SKM-1 (cell line): ENCODE data around the gene D2HGDH.
"Not testable (repeated sequence)": the region's sequence is repeated elsewhere in the genome, so short reads cannot be mapped to it uniquely, and the experiment has no call there.

ENCODE experiments used
- DNase-seq: peaks from one replicate; lab custom pipeline; 2025; ENCODE audit not compliant: unreplicated experiment; lab: John Stamatoyannopoulos, UW

The D2HGDH gene

DNA sequence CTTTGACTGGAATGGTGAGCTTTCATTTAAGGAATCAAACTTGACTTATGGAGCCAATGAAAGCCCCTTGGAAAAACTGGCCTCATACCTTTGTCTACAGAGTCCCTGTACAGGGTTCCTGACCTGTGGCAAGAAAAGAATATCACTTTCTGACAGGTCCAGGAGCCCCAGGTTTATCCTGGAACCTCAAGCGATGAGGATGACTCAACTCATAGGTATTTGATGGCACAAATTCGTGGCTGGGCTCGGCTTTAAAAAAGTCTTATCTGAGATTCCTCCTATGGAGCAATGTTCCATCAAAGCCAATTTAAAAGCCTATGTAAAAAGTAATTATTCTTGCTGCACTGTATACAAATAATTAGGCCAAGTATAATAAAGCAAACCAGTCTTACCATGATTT is 57.0 kb downstream of the D2HGDH start:
- not testable (repeated sequence) for DNase-seq

DNA sequence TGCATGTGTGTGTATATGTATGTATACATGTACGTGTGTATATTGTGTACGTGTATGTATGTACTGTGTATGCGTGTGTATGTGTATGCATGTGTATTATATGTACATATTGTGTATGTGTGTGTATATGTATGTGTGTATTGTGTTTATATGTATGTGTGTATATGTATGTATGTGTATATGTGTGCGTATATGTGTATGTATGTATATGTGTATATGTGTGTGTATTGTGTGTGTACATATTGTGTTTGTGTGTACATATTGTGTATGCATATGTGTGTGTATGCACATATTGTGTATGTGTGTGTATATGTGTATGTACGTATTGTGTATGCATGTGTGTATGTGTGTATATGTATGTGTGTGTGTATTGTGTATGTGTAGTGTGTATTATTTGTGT is 59.0 kb downstream of the D2HGDH start:
- no peak for DNase-seq

DNA sequence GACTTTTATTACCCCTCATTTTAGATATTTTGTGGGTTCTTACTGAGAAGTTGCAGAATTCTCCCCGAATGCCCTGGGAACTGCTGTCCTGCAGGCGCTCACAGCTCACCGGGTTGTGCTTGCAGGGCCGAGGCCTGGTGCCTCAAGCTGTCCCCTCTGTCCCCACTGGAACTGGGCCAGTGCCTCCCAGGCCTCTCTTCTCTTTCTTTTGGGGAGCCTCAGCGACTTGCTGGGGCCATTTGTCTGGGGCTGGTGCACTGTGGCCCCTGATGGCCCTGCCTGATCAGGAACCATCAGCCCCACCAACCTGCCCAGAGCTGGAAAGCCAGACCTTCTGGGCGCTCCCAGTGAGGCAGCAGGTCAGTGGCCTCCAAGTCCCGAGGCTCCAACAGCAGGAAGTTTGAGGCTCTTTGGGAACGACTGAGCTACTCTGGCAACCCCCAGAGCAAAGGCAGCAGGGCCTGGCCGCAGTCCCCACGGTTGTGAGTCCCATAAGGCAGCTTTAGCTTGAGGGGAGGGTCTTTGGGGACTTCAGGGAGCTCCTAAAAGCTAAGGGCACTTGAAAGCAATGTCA is 59.9 kb downstream of the D2HGDH start:
- no peak for DNase-seq

DNA sequence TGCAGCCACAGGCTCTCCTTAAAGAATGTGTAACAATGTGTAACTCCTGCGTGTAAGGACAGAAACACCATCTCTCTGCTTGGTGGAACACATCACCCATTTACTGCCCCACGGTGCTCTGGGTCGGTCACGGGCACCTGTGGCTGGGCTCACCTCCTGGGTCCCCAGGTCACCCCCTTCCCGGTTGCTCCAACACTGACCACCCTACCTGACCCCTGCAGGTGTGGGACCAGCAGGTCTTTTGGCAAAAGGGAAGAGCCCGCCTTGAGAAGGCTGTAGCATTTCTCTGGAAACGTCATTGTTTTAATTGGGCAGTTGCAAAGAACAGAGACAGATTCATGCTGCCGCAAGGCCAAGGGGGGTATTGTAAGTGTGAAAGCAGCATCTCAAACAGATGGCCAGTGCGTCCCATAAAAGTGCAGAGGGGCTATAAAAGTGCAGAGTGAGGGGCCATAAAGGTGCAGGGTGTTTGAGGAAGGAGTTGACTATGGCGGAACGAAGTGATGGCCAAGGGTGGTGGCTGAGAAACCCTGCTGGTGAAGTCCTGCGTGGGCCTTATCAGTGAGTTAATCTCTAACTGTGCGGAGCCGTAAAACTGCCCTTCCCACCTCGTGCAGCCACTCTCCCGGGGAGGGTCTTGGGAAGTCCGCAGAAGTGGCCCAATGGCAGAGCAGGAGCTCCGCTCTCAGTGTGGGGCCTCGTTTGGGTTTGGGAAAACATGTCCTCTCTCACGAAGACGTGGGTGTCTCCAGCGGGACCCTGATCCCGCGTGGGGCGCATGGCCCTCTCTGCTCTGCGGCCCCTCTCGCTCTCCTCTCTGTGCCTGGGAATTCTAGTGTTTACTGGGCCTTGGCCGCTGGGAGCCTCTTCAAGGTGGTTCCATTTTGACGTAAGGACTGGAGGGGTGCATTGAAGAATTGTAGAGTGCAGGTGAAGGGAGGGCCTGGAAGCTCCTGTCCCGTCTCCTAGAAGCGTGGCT is 60.9 kb downstream of the D2HGDH start:
- DNase-seq = no peak

DNA sequence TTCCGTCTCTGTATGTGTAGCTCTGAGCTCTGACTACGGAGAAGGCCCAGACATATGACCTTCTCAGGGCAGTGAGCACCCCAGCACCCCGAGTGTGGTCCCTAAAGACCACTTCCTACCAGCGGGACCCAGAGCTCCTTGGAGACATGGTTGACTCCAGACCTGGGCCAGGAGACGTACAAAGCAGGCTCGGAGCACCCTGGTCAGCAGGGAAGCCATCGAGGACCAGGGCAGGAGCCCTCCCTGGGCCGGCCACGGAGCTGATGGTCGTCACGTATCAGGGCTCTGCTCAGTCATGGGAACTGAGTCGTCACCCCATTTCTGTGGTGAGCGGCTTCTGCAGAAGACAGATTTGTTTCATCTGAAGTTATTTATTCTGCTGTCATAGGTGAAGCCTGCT is 61.8 kb downstream of the D2HGDH start:
- no peak for DNase-seq

DNA sequence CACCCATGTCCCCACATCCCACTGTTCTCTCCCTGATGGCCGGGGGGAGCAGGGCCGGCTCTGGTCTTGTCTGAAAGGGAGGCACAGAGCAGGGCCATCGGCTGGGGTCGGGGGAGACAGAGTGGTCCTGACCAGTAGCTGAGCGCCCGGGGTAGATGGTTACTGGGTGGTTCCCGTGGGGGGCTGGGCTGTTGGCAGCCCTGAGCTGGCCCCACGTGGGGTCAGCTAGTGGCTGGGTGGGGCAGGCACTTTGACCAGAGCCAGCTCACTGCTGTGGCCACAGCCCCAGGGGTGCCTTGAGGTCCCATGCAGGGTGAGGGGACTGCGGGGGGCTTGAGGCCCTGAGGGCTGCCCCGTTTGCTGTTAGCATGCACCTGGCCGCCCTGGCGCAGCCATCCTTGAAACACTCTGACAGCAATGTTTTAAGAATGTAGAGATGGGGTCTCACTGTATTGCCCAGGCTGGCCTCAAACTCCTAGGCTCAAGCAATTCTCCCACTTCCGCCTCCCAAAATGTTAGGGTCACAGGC is 62.2 kb downstream of the D2HGDH start:
- DNase-seq = no peak

DNA sequence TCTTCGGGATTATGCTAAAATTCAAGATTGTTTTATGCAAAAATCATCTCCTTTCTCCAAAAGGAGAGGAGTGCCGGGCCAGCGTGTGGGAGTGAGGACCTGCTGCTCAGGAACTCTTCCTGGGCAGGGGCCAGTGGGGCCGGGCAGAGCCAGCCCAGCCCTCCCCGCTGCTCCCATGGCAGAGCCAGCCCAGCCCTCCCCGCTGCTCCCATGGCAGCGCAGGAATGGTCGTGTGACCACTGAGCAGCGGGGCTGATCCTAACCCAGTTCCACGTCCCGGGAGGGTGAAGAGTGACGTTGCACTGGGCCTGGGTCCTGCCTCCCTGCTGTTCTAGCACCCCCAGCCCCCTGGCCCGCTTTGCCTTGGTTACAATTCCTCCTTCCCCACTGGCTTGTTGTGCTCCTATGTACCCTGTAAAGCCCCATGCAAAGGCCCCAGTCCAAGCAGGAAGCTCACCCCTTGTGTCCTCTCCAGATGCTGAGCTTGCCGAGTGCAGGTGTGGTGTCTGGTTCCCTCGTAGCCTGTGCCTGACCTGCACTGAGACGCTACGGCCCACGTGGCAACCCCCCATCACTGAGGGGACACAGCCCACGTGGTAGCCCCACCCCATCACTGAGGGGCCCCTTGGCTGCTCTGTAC is 63.1 kb downstream of the D2HGDH start:
- DNase-seq = no peak

DNA sequence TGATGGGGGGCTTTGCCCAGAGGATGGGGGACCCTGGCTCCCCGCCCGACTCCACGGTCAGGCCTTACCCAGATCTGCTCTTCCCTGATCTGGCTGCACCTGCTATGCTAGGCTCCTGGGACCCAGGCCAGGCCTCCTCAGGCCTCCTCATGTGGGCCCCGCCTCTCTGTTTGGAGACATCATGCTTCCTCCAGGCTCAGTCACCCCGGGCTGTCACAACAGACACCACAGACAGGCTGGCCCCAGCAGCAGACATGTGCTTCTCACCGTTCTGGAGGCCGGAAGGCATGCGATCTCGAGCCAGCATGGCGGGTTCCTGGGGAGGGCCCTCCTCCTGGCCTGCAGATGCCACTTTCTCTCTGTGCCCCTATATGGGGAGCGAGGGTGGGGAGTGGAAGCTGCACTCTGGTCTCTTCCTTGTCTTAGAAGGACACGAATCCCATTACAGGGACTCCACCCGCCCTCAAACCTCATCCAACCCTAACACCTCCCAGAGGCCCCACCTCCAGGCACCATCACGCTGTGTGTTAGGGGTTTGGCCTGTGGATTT is 63.7 kb downstream of the D2HGDH start:
- no peak for DNase-seq

DNA sequence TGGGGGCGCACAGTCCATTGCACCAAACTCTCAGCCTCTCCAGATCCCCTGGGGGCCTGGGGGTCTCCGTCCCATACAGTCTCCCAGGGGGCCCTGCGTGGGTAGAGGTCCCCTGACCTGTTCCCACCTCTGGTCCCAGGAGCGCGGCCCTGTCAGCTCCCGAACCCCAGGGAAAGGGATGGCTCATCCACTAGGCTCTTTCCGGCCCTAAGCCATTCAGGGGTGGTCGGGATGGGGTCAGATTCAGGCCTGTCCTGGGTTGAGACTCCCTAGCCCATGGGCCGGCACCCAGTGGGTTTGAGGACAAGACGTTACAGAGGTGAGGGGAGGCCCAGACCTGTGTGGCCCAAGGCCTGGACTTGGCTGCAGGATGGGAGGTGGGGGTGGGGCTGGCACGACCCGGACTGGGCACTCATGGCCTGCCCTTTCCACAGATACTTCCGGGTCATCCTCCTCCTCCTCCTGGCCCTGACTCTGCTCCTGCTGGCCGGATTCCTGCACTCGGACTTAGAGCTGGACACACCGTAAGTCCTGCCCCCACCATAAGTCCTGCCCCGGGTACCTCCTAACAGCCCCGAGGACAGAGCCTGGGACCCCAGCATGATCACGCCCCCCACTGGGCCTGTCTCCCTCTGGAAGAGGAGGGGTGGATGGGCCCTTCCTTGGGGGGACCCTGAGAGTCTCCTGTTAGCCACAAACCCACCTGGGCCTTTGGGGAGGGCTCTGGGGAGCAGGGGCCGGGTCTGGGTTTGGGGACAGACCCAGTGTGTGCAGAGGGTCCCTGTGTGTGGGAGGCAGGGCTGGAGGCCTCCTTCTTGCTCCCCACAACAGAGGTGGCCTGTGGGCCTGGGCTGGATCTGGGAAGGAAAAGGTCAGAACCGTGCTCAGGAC is 64.4 kb downstream of the D2HGDH start:
- no peak for DNase-seq

DNA sequence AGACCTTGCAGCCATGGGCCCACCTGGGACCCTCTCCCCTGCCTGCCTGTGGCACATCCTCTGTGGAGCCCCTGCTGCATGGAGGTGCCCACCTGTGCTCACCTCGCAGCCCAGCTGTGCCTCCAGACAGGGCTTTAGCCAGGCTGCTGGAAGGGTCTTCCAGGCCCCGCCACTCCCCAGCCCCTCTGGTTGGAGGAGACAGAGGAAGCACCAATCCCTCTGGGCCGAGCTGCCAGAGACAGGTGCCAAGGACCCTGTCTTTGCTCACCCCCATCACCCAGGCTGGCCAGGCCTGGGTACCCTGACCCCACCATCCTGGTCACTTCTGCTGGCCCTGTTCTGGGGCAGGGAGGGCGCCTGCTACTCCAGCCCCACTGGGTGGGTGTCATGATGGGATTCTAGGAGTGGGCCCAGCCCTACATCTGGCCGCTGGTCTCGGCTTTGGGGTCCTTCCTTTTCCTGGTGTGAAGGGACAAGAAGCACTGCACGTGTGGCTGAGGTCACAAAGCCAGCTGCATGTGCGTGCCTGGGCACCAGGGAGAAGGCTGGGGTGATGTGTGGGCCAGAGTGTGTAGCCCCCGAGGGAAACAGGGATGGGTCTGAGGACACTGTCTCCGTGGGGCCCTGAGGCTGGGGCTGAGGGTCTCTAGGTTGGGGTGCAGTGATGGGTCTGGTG is 65.2 kb downstream of the D2HGDH start:
- no peak for DNase-seq

DNA sequence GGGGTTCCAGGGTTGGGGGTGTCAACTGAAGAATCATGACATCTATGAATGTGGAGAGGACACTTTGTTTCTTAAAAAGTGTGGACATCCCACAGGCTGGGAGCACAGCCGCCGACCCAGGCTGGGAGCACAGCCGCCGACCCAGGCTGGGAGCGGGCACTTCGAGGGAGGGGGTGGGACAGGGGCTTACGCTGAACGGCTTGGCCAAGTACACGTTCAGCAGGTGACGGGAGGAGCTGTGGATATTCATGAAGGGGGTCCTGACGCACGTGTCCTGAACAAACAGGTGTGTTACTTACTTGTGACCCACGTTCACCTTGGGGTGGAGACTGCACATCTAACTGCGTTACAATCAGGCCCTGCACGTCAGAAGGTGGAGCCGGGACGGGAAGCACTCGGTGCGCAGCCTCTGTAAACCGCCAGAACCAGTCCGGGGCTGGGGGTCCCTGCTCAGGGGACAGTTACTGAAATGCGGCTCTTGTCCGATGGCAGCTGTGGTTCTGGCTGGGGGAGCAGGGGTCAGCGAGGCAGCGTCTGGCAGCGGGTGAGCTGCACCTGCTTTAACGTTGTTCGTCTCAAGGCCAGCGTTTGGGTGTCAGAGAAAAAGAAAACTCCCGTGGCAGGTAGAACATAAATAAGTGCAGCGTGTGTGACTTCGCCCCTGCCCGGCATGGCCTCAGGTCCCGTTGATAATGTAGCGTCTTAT is 65.9 kb downstream of the D2HGDH start:
- not testable (repeated sequence) for DNase-seq

DNA sequence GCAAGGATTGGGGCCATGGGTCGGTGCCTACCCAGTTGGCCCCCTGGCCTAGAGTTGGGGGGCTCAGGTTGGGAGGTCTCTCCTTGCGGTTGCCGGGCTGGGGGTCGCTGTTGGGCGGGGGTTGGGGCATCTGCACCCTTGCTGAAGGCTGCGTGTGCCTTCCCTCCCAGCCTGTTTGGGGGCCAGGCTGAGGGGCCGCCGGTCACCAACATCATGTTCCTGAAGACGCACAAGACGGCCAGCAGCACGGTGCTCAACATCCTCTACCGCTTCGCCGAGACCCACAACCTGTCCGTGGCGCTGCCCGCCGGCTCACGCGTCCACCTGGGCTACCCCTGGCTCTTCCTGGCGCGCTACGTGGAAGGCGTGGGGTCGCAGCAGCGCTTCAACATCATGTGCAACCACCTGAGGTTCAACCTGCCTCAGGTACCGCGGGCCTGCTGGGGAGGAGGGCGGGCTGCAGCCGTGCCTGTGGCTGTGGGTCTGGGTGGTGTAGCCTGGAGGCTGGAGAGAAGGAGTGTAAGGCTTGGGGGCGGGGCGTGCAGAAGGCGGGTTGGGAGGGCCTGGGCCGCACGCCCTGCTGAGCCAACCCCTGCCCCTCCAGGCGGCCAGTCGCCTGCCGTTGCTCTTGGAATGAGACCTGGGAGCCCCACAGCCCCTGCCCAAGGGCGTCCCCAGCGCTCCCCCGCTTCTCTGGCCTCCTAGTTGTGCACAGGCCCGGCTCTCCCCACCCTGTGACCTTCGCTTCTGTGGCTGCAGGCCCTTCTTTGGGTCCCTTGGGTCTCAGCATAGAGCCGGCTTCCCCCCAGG is 67.4 kb downstream of the D2HGDH start:
- DNase-seq = no peak

DNA sequence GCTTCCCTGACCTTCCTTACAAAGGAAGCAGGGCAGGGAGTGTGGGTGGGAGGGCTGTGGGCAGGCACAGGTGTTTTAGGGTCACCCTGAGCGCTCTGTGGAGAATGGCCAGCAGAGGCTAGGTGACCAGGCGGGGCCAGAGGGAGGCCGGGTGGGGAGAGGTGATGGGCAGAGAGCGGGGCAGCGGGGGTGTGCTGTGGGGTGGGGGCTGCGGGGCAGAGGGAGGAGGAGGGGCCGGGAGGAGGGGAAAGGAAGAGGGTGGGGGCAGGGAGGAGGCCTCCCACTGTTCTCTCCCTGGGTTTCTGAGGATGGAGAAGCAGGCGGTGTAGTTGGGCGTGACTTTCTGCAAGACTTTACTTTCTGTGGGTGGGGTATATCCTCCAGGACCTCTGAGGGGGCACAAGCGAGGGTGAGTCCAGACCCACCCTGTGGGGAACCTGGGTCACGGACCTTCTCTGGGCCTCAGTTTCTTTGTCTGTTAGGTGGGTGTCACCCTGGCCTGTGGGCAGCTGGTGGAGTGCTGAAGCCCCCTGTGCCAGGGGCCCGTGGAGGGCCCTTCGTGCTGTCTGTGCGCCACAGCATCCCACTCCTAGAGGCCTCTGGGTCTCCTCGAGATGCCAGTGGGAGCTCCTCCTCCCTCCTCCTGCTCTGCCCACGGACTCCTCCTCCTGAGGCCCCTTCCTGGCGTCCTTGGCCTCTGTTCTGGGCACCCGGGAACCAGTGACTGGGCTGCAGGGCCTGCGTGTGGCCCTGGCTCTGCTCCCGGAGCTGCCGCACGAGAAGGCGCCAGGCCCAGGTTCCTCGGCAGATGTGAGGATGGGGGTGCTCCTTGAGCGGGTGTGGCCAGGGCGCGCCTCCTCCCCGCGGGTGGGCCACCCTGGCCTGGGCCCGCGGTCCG is 68.2 kb downstream of the D2HGDH start:
- no peak for DNase-seq

DNA sequence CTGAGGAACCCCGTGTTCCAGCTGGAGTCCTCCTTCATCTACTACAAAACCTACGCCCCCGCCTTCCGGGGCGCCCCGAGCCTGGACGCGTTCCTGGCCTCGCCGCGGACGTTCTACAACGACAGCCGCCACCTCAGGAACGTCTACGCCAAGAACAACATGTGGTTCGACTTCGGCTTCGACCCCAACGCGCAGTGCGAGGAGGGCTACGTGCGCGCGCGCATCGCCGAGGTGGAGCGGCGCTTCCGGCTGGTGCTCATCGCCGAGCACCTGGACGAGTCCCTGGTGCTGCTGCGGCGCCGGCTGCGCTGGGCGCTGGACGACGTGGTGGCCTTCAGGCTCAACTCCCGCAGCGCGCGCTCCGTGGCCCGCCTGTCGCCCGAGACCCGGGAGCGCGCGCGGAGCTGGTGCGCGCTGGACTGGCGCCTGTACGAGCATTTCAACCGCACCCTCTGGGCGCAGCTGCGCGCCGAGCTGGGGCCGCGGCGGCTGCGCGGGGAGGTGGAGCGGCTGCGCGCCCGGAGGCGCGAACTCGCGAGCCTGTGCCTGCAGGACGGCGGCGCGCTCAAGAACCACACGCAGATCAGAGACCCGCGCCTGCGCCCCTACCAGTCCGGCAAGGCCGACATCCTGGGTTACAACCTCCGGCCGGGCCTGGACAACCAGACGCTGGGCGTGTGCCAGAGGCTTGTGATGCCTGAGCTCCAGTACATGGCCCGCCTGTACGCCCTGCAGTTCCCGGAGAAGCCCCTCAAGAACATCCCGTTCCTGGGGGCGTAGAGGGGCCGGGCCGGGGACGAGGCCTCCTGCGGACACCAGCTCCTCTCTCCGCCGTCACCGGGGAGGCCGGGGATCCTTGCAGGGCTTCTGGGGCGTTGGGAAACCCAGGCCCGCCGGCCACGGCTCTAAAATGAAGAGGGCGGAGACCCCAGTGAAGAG is 69.2 kb downstream of the D2HGDH start:
- no peak for DNase-seq

DNA sequence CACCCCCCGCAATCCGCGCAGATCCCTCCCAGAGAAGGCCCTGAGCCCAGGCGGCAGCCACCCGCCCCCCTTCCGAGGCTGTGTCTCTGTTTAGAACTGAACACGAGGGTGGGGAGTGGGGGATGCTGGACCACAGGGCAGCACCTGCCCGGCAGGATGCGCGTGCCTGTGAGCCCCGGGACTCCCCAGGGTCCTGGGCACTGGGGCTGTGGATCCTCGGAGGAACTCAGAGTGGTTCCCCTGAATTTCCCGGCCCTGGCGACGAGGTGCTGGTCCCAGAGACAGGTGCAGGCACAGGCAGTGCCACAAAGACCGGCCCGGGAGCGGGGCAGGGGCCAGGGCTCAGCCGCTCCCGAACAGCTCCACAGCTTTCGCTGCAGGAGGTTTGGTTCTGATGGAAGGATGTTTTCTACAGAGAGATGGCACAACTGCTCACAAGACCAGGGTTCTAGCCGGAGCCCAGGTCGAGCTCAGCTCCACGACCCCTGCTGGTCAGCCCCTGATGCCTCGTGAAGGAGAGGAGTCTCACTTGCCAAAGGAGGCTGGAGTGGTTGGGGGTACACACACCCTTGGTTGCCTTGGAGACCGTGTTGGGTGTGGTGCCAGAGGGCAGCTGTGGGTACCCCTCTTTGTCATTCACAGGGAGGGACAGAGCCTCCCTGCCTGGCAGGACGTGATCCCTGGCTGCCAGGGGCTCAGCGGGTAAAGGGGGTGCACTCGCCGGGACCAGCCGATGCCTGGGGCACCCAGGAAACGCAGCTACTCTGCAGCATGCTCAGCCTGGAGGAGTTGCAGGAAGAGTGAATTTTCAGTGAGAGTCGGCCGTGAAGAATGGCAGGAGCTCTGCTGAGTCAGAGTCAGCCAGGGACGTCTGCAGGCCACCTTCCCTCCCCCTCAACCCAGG is 70.1 kb downstream of the D2HGDH start:
- DNase-seq = no peak
